Nephron progenitor cell (in vitro differentiated cells): ENCODE data around the gene LAD1.

Experiments
- DNase-seq: peaks from one replicate; pipeline ENCODE4 v3.0.0; 2021
- H3K27ac Mint-ChIP-seq: 2 replicates; pipeline ENCODE4 v1.8.0; 2021; ENCODE audit warnings: mild to moderate bottlenecking, moderate library complexity, mixed read lengths
- H3K27me3 Mint-ChIP-seq: 2 replicates; pipeline ENCODE4 v1.8.0; 2021; ENCODE audit warnings: mild to moderate bottlenecking, low read depth, mixed read lengths; ENCODE audit not compliant: poor library complexity
- H3K36me3 Mint-ChIP-seq: 2 replicates; pipeline ENCODE4 v1.8.0; 2021; ENCODE audit warnings: low read depth, mixed read lengths
- H3K4me1 Mint-ChIP-seq: 2 replicates; pipeline ENCODE4 v1.8.0; 2021; ENCODE audit warnings: mixed read lengths
- H3K4me3 Mint-ChIP-seq: 2 replicates; pipeline ENCODE4 v1.8.0; 2021; ENCODE audit warnings: mild to moderate bottlenecking, moderate library complexity, mixed read lengths
- H3K9me3 Mint-ChIP-seq: 2 replicates; pipeline ENCODE4 v1.8.0; 2021; ENCODE audit warnings: mild to moderate bottlenecking, moderate library complexity, mixed read lengths
- TF ChIP-seq, protein P1 (sequence below): fragments of 200-600 bp; sonication (generic); IDR thresholded peaks from 2 replicates; pipeline ENCODE4 v1.5.0; 2021; ENCODE audit warnings: antibody characterized with exemption

The LAD1 gene

DNA sequence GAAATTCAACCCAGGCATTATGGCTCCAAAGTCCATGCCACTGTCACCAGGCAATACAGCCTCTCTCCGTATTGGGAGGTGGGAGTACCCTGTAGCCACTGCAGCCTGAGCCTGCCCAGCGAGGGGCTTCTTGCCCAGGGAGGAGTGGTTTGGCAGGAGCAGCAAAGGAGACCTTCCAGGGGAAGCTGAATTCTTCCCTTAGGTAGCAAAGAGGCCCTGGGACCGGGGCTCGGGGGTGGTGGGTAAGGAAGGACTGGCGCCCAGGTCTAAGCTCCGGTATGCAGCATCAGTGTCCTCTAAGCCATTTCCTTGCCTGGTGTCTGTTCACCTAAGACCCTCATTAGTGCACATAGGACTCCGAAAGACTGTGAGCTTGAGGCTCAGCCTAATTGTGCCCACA lies 38.6 kb downstream of the LAD1 start:
- Mint-ChIP-seq H3K9me3 (no peaks in the 10 kb centered on the region), H3K27ac (no peak overlapping the region), H3K4me3 (no peak overlapping the region), H3K27me3 (peaks cover 9% of the 10 kb centered on the region), H3K36me3 (no peaks in the 10 kb centered on the region), H3K4me1 (peaks cover 26% of the 10 kb centered on the region)
- DNase-seq = no peak
- TF ChIP-seq, protein P1, sequence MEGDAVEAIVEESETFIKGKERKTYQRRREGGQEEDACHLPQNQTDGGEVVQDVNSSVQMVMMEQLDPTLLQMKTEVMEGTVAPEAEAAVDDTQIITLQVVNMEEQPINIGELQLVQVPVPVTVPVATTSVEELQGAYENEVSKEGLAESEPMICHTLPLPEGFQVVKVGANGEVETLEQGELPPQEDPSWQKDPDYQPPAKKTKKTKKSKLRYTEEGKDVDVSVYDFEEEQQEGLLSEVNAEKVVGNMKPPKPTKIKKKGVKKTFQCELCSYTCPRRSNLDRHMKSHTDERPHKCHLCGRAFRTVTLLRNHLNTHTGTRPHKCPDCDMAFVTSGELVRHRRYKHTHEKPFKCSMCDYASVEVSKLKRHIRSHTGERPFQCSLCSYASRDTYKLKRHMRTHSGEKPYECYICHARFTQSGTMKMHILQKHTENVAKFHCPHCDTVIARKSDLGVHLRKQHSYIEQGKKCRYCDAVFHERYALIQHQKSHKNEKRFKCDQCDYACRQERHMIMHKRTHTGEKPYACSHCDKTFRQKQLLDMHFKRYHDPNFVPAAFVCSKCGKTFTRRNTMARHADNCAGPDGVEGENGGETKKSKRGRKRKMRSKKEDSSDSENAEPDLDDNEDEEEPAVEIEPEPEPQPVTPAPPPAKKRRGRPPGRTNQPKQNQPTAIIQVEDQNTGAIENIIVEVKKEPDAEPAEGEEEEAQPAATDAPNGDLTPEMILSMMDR = no peak

DNA sequence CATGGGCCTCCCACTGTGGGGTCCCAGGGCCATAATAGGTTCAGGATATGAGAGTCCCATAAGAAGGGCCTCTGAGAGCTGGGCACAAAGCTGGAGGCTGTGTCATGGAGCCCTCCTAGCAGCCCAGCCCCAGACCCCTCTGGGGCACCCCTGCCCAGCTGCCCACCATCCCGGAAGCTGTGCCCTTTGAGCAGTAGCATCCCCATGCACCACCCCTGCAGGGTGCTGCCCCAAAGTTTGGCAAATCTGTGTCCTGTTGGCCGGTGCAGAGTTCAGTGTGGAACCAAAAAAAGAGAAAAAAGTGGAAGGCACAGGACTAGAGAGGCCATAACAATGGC lies 39.3 kb downstream of the LAD1 start:
- H3K27ac Mint-ChIP-seq = no peak overlapping the region
- no peak overlapping the region for H3K4me3 Mint-ChIP-seq
- DNase-seq = no peak
- TF ChIP-seq, protein P1 = no peak
- no peaks in the 10 kb centered on the region for H3K9me3 Mint-ChIP-seq
- peaks cover 6% of the 10 kb centered on the region for H3K27me3 Mint-ChIP-seq
- no peaks in the 10 kb centered on the region for H3K36me3 Mint-ChIP-seq
- H3K4me1 Mint-ChIP-seq = peaks cover 25% of the 10 kb centered on the region

DNA sequence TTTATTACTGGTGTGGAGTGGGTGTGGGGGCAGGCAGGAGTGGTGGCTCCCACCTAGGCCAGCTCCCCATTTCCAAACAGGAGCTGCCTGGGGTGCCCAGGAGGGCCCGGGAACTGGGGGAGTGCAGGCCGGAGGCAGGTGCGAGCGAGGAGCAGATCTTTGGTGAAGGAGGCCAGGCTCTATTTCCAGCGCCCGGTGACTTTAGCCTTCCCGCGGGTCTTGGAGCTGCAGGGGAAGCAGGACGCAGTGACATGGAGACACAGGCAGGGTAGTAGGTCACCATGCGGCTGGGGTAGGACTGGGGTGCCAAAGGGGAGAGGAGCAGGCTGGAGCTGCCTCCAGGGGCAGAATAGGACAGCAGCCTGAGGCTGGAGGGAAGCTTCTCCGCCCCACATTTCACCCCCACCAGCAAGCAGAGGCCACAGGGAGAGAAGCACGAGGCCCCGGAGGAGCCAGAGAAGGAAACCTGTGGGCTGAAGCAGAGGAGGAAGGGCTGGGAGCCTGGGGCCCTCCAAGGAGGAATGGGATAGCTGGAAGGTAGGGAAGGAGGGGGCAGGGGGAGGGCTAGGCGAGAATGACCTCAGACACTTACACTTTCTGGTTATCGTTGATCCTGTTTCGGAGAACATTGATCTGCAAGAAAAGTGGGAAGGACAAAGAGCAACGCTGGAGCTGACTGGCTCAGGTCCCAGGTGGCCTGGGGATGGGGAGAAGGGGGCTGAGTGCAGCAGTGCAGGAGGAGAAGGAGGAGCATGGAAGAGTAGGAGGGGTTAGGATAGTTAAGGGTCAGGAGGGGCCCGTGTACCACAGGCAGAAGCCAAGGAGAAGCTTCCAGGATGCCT lies 39.9 kb downstream of the LAD1 start:
- Mint-ChIP-seq H3K9me3 (no peaks in the 10 kb centered on the region), H3K4me1 (peaks cover 19% of the 10 kb centered on the region), H3K36me3 (no peaks in the 10 kb centered on the region), H3K27ac (no peak overlapping the region), H3K27me3 (peaks cover 6% of the 10 kb centered on the region), H3K4me3 (no peak overlapping the region)
- no peak for DNase-seq
- TF ChIP-seq, protein P1 = no peak

DNA sequence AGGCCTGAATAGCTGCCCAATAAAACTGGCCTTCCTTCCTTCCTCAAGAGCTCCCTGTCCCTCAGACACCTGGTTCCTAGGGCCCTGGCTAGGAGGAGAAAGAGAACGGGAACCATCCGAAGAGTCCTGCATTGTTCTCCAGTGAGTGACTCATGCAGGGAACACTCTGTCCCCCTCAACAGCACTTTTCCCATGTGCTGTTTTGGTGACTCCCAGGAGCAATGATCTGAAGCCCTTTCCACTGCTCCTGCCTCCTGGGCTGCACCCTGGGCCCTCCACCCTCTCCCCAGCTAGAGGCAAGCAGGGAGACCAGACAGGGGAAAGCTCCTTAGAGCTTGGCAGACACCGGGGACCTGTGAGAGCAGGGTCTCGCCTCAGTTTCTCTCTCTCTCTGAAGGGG lies 40.5 kb downstream of the LAD1 start:
- Mint-ChIP-seq H3K27me3 (peaks cover 10% of the 10 kb centered on the region), H3K27ac (no peak overlapping the region), H3K4me1 (peaks cover 19% of the 10 kb centered on the region), H3K36me3 (no peaks in the 10 kb centered on the region), H3K4me3 (no peak overlapping the region), H3K9me3 (no peaks in the 10 kb centered on the region)
- no peak for DNase-seq
- TF ChIP-seq, protein P1 = no peak

DNA sequence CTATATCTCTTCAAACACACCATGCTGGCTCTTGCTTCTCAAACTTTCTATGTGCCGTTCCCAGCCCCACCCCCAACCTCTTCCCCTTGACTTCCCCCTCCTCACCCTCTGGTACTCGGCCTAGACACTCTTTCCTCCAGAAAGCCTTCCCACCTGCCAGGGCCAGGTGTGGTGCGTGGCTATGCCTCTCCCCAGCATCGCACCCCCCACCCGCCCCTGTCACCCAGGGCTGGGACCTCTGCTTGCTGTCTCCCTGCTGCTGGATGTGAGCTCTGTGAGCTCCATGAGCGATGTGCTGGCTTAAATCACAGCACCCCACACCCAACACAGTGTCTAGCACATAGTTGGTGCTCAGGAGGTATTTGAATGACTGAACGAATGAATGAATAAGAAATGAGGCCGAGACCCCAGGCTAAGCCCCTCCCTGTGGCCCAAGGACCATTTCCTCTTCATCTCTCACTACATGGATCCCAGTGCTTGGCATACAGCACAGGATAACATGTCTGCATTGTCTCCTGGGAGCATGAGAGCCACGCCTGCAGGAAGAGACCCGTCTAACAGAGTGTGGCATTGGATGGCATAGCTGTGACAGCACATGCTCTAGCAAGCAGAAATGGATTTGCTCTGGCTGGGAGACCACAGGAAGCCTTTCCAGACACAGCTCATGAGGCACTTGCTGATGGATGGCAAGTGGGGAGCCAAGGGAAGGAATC lies 41.3 kb downstream of the LAD1 start:
- DNase-seq = no peak
- Mint-ChIP-seq H3K36me3 (no peaks in the 10 kb centered on the region), H3K4me1 (peaks cover 14% of the 10 kb centered on the region), H3K27me3 (peaks cover 6% of the 10 kb centered on the region), H3K9me3 (no peaks in the 10 kb centered on the region), H3K27ac (no peak overlapping the region), H3K4me3 (no peak overlapping the region)
- TF ChIP-seq, protein P1 = no peak
